Activated CD8-positive, alpha-beta T cell treated with anti-CD3 and anti-CD28 coated beads for 36 hours (primary cell): ENCODE measurements around the gene CD8B. TPM values are rescaled to one million over a fixed set of nuclear protein-coding genes. Genes with fewer than 3 reads are reported as not detected.

Experiments used
- ATAC-seq: fragments of 200-7000 bp; cut with Tn5 transposase; one replicate; pipeline ENCODE4 v1.10.0; 2021; ENCODE audit warnings: mild to moderate bottlenecking, moderate library complexity
- CTCF ChIA-PET: fragments of 350-600 bp; sonication (Branson Sonifier 250); formaldehyde crosslinking; loops from one replicate; lab custom pipeline; 2021; ENCODE audit warnings: antibody characterized with exemption; lab: Charles Lee
- POLR2A ChIA-PET: fragments of 350-600 bp; sonication (Branson Sonifier 250); formaldehyde crosslinking; loops from one replicate; lab custom pipeline; 2021; ENCODE audit warnings: antibody characterized with exemption; lab: Charles Lee
- DNase-seq: peaks from one replicate; pipeline ENCODE4 v3.0.0-alpha.2; 2020
- H3K27ac Mint-ChIP-seq: one replicate; pipeline ENCODE4 v1.8.0; 2021; ENCODE audit warnings: mild to moderate bottlenecking, mixed read lengths
- H3K27me3 Mint-ChIP-seq: one replicate; pipeline ENCODE4 v1.8.0; 2021; ENCODE audit warnings: mixed read lengths
- H3K36me3 Mint-ChIP-seq: one replicate; pipeline ENCODE4 v1.8.0; 2021; ENCODE audit warnings: low read depth, mixed read lengths
- H3K4me1 Mint-ChIP-seq: one replicate; pipeline ENCODE4 v1.8.0; 2021; ENCODE audit warnings: low read depth, mixed read lengths
- H3K4me3 Mint-ChIP-seq: one replicate; pipeline ENCODE4 v1.8.0; 2021; ENCODE audit warnings: mild to moderate bottlenecking, moderate library complexity, mixed read lengths
- H3K9me3 Mint-ChIP-seq: one replicate; pipeline ENCODE4 v1.8.0; 2021; ENCODE audit warnings: mixed read lengths
- CTCF ChIP-seq: fragments of 200-600 bp; IDR thresholded peaks from one replicate; pipeline ENCODE4 v1.8.0; 2022; ENCODE audit warnings: antibody characterized with exemption, mild to moderate bottlenecking
- intact Hi-C: fragments of 100-400 bp; cut with micrococcal nuclease; formaldehyde crosslinking; loops from one replicate; pipeline ENCODE4 v1.10.0; 2022
- total RNA-seq, 2 experiments: library from RNA; stranded (reverse); gene quantifications; one replicate each; pipeline ENCODE4 v1.2.3, GENCODE V29; 2021

The CD8B gene
- total RNA-seq, 2 experiments from 2014 or later: 319 to 321 TPM

- DNase-seq (no peak), ATAC-seq (peak; percentile 1)
- ChIA-PET POLR2A (interaction anchor here (0.7 to 7.2 kb wide), 12 partner anchors 8 to 47 kb away, joined by 3 to 156 read pairs (median 7); partner anchors contain the start of gene CD8A), CTCF (interaction anchor here (1.0 to 3.4 kb wide), 10 partner anchors 11 to 53 kb away, joined by 3 to 37 read pairs (median 12); partner anchors contain the start of gene CD8A)
- Mint-ChIP-seq H3K9me3 (no peaks in the 10 kb centered on the region), H3K27ac (peak overlapping the region; percentile 90), H3K36me3 (peaks cover 49% of the 10 kb centered on the region), H3K4me1 (peaks cover 34% of the 10 kb centered on the region), H3K27me3 (no peaks in the 10 kb centered on the region), H3K4me3 (peak overlapping the region; percentile 87)
- intact Hi-C loops: loop anchor here (2.0 kb wide), 1 partner anchor 42 kb away; no protein-coding TSS in a partner anchor
- TF ChIP-seq CTCF: no peak
Measured at GRCh38 chr2:86807133-86807467, 54.6 kb downstream of the CD8B start.

DNA sequence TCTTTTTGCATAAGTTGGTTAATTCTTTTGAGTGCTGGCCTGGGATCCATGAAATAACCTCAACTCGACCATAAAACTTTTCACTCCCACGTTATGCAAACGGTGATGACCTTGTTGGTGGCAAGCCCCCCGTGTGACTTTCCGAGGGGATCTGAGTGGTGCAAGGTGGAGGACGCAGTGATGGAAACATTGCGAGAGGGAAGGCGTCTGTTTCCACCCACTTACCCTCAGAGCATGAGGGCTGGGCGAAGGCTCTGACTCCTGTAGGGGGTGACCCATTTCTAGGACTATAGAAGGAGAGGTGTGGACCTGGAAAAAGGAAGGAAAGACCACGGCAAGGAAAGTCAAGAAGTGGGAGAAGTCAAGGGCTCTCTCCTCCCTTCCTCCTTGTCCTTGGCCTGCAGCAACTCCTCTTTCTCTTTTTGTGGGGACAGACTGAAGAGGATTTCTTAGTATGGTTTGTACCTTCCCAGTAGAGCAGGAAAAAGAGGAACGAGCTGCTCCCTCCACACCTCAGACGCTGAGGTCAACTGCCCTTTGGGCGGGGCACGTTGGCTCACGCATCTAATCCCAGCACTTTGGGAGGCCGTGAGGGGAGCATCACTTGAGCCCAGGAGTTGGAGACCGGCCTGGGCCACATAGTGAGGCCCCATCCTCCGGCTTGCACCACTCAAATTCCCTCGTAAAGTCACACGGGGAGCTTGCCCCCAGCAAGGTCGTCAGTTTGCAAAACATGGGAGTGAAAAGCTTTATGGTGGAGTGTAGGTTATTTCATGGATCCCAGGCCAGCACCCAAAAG lies 55.4 kb downstream of the CD8B start:
- peak overlapping the region; percentile 90 for H3K27ac Mint-ChIP-seq
- H3K9me3 Mint-ChIP-seq: no peaks in the 10 kb centered on the region
- CTCF ChIA-PET: interaction anchor here (1.0 to 3.4 kb wide), 11 partner anchors 10 to 45 kb away, joined by 3 to 37 read pairs (median 10); partner anchors contain the start of gene CD8A
- H3K36me3 Mint-ChIP-seq: peaks cover 43% of the 10 kb centered on the region
- peak; percentile 80 for DNase-seq
- peak overlapping the region; percentile 87 for H3K4me3 Mint-ChIP-seq
- POLR2A ChIA-PET: interaction anchor here (0.7 to 7.2 kb wide), 11 partner anchors 9 to 43 kb away, joined by 3 to 156 read pairs (median 8); partner anchors contain the start of gene CD8A
- ATAC-seq: peak; percentile 9
- no peak for TF ChIP-seq CTCF
- intact Hi-C loops: loop anchor here (1.0 to 2.0 kb wide), 2 partner anchors 15 to 41 kb away; no protein-coding TSS in a partner anchor
- no peaks in the 10 kb centered on the region for H3K27me3 Mint-ChIP-seq
- H3K4me1 Mint-ChIP-seq: peaks cover 26% of the 10 kb centered on the region

GRCh38 chr2:86800856-86801567 lies 60.7 kb downstream of the CD8B start:
- intact Hi-C loops: no loop called here
- Mint-ChIP-seq H3K4me3 (no peak overlapping the region), H3K36me3 (peaks cover 42% of the 10 kb centered on the region), H3K9me3 (peaks cover 14% of the 10 kb centered on the region), H3K27me3 (no peaks in the 10 kb centered on the region), H3K27ac (no peak overlapping the region), H3K4me1 (peaks cover 23% of the 10 kb centered on the region)
- POLR2A ChIA-PET: interaction anchor here (0.9 kb wide), 1 partner anchor 16 kb away, joined by 3 read pairs; no protein-coding TSS in a partner anchor
- CTCF ChIA-PET: interaction anchor here (1.3 kb wide), 1 partner anchor 33 kb away, joined by 3 read pairs; no protein-coding TSS in a partner anchor
- ATAC-seq (no peak), DNase-seq (no peak)
- TF ChIP-seq CTCF: no peak

DNA sequence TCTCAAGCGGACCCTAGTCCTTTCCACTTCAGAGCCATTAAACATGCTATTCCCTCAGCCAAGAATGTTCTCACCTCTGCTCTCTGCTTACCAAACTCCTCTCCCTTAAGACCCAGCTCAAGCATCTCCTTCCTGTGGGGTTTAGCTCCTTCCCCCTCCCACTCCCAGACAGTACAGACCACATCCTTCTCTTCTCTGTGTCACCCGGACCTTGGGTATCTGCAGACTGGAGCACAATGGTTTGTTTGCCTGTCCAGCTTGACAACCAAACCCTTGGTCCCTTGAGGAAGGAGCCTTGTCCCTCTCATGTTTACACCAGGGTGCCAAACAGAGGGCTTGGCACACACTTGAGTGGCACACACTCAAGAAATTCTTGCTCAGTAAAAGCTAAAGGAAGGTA lies 66.8 kb downstream of the CD8B start:
- peaks cover 35% of the 10 kb centered on the region for H3K4me1 Mint-ChIP-seq
- CTCF ChIA-PET: interaction anchor here (1.2 to 4.2 kb wide), 5 partner anchors 9 to 30 kb away, joined by 3 to 25 read pairs (median 7); no protein-coding TSS in a partner anchor
- peaks cover 24% of the 10 kb centered on the region for H3K9me3 Mint-ChIP-seq
- H3K27ac Mint-ChIP-seq: peak overlapping the region; percentile 89
- ATAC-seq (peak; percentile 29), DNase-seq (peak; percentile 54)
- no peaks in the 10 kb centered on the region for H3K27me3 Mint-ChIP-seq
- no peak for TF ChIP-seq CTCF
- H3K4me3 Mint-ChIP-seq: peak overlapping the region; percentile 57
- POLR2A ChIA-PET: interaction anchor here (0.8 to 8.5 kb wide), 5 partner anchors 9 to 353 kb away, joined by 4 to 156 read pairs (median 13); partner anchors contain the start of gene KDM3A
- intact Hi-C loops: no loop called here
- peaks cover 56% of the 10 kb centered on the region for H3K36me3 Mint-ChIP-seq
